HepG2 (cell line): Measurements from ENCODE around the gene DDX24. TPM values are rescaled to one million over a fixed set of nuclear protein-coding genes. Genes with fewer than 3 reads are reported as not detected.

Source experiments
- ARID2 ChIP-seq: sonication (generic); formaldehyde crosslinking; IDR thresholded peaks from 2 replicates; pipeline ENCODE4 v1.8.1; 2022; ENCODE audit warnings: mild to moderate bottlenecking, missing genetic modification reagents, borderline replicate concordance
- ATF1 ChIP-seq: IDR thresholded peaks from 2 replicates; pipeline ENCODE4 v1.6.1; 2016; ENCODE audit warnings: mild to moderate bottlenecking, control low read depth
- CAMTA2 ChIP-seq: sonication (generic); formaldehyde crosslinking; IDR thresholded peaks from 2 replicates; pipeline ENCODE4 v1.4.0; 2020; ENCODE audit warnings: mild to moderate bottlenecking, missing genetic modification reagents, borderline replicate concordance
- HNRNPH1 ChIP-seq: fragments of 200-400 bp; formaldehyde crosslinking; optimal IDR thresholded peaks from 2 replicates; pipeline ENCODE3; 2017; ENCODE audit warnings: mild to moderate bottlenecking, low read depth, low read length
- KLF13 ChIP-seq: sonication (generic); formaldehyde crosslinking; IDR thresholded peaks from 2 replicates; pipeline ENCODE4 v1.4.0; 2020; ENCODE audit warnings: mild to moderate bottlenecking, missing genetic modification reagents
- NONO ChIP-seq, 2 experiments: fragments of 450-650 bp in 1 of 2; sonication (generic) in 1 of 2; formaldehyde crosslinking in 1 of 2; IDR thresholded peaks in 1 of 2; conservative IDR thresholded peaks in 1 of 2; 2 replicates each; pipeline versions ENCODE4 v1.6.1 to v1.8.0; 2017 to 2022; ENCODE audit warnings: mild to moderate bottlenecking in 1 of 2, missing genetic modification reagents in 1 of 2, moderate library complexity in 1 of 2
- PHF8 ChIP-seq: sonication (generic); formaldehyde crosslinking; IDR thresholded peaks from 2 replicates; pipeline ENCODE4 v1.5.0; 2020; ENCODE audit warnings: missing genetic modification reagents
- POLR2AphosphoS5 ChIP-seq: IDR thresholded peaks from 2 replicates; pipeline ENCODE4 v1.6.1; 2012; ENCODE audit warnings: low read depth, low read length
- RNF2 ChIP-seq: fragments of 450-650 bp; conservative IDR thresholded peaks from 2 replicates; pipeline ENCODE4 v1.6.1; 2016; ENCODE audit warnings: low read depth
- SP5 ChIP-seq: IDR thresholded peaks from 2 replicates; pipeline ENCODE4 v1.6.1; 2016; ENCODE audit warnings: low read depth, borderline replicate concordance
- SRSF4 ChIP-seq: fragments of 200-400 bp; formaldehyde crosslinking; IDR thresholded peaks from one replicate; pipeline ENCODE4 v1.6.1; 2018; ENCODE audit warnings: mild to moderate bottlenecking, low read depth, low read length, moderate library complexity; ENCODE audit not compliant: poor library complexity, severe bottlenecking
- XBP1 ChIP-seq: sonication (generic); formaldehyde crosslinking; IDR thresholded peaks from 2 replicates; pipeline ENCODE4 v1.5.0; 2020; ENCODE audit warnings: missing genetic modification reagents
- ZMAT3 ChIP-seq: sonication (generic); formaldehyde crosslinking; conservative IDR thresholded peaks from 2 replicates; pipeline ENCODE4 v1.7.0; 2021; ENCODE audit warnings: missing genetic modification reagents
- ZMYM3 ChIP-seq: sonication (generic); formaldehyde crosslinking; IDR thresholded peaks from 2 replicates; pipeline ENCODE4 v1.5.1; 2020; ENCODE audit warnings: mild to moderate bottlenecking, missing genetic modification reagents
- ZNF205 ChIP-seq: IDR thresholded peaks from 2 replicates; pipeline ENCODE4 v1.6.1; 2018; ENCODE audit warnings: missing biosample characterization, missing genetic modification reagents
- ZNF225 ChIP-seq: sonication (generic); formaldehyde crosslinking; IDR thresholded peaks from 2 replicates; pipeline ENCODE4 v1.4.0; 2020; ENCODE audit warnings: mild to moderate bottlenecking, missing genetic modification reagents
- ZNF644 ChIP-seq: IDR thresholded peaks from 2 replicates; pipeline ENCODE4 v1.6.1; 2016; ENCODE audit warnings: low read depth
- polyA plus RNA-seq, 8 experiments: library from polyadenylated mRNA; depleted of rRNA in 3 of 8; stranded (reverse) in 7 of 8; unstranded in 1 of 8; fragments of >200 nt; fragmentation: Illumina TruSeq in 4 of 8; extraction: Trizol in 4 of 8; gene quantifications; 2 replicates each; pipeline versions ENCODE4 v1.2.1 to v1.2.3, GENCODE V29; 2011 to 2016; ENCODE audit warnings: low read depth in 4 of 8, missing spikeins in 1 of 8, mixed read lengths in 1 of 8; ENCODE audit not compliant: insufficient read depth in 1 of 8
- total RNA-seq, 5 experiments: library from RNA; depleted of rRNA; stranded (reverse); fragments of >200 nt; fragmentation: Illumina TruSeq; extraction: Trizol; gene quantifications; 2 replicates each; pipeline ENCODE4 v1.2.3, GENCODE V29; 2016; ENCODE audit warnings: low read depth in 1 of 5
- TF ChIP-seq, protein P1 (sequence below): sonication (generic); formaldehyde crosslinking; IDR thresholded peaks from 2 replicates; pipeline ENCODE4 v1.4.0; 2020; ENCODE audit warnings: missing genetic modification reagents
- TF ChIP-seq, protein P2 (sequence below): sonication (generic); formaldehyde crosslinking; conservative IDR thresholded peaks from 2 replicates; pipeline ENCODE4 v1.4.0; 2020; ENCODE audit warnings: mild to moderate bottlenecking, missing genetic modification reagents, moderate library complexity
- TF ChIP-seq, protein P3 (sequence below), 2 experiments: sonication (generic) in 1 of 2; formaldehyde crosslinking in 1 of 2; IDR thresholded peaks; 2 replicates each; pipeline versions ENCODE4 v1.4.0 to v1.6.1; 2016 to 2020; ENCODE audit warnings: borderline replicate concordance in 1 of 2, low read depth in 1 of 2, mild to moderate bottlenecking in 1 of 2, missing genetic modification reagents in 1 of 2

DDX24 gene
- total and polyA plus RNA-seq, 2 of the 13 experiments (the other 11 are each of a cell fraction or from before 2014, with no cell fraction given): 67.3 to 149 TPM

DNA sequence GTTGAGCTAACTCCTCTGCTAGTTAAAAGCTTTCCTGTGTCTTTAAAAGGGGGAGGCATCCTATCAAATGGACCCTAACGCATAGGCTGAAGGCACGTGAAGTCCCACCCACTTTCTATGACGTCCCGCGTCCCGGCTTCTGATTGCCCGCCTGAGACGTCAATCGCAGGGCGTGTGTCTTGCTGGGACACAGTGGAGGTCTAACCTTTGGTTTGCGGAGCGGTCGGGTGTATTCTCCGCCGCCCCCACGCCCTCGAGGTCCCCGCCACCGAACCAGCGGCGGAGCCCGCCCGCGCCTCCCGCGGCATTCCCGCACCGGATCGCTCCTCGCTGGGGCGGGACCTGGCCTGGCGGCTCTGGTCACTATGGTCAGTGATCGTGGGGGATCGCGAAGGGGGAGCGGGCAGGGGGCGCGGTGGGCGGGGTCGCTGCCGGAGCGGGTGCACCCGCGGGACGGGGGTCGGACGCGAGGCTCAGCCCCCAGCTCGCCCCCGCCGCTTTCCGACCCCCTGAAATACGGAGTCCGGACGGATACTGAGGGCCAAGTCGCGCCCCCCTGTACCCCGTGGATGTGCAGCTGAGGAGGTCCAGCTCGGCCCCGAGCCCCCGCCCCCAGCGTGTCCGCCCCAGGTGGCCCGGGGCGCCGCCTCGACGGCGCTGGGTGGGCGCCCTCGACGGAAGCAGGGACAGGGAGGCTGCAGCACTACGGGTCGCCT, 54.7 kb downstream of the DDX24 start, which contains the start of gene OTUB2 (continued):
- no peak for TF ChIP-seq RNF2
- TF ChIP-seq ZNF225: no peak
- TF ChIP-seq SRSF4: no peak
- TF ChIP-seq, protein P1, sequence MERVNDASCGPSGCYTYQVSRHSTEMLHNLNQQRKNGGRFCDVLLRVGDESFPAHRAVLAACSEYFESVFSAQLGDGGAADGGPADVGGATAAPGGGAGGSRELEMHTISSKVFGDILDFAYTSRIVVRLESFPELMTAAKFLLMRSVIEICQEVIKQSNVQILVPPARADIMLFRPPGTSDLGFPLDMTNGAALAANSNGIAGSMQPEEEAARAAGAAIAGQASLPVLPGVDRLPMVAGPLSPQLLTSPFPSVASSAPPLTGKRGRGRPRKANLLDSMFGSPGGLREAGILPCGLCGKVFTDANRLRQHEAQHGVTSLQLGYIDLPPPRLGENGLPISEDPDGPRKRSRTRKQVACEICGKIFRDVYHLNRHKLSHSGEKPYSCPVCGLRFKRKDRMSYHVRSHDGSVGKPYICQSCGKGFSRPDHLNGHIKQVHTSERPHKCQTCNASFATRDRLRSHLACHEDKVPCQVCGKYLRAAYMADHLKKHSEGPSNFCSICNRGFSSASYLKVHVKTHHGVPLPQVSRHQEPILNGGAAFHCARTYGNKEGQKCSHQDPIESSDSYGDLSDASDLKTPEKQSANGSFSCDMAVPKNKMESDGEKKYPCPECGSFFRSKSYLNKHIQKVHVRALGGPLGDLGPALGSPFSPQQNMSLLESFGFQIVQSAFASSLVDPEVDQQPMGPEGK: peak; percentile 90
- peak; percentile 71 for TF ChIP-seq ZMYM3 (CRISPR knock-in tag)
- 0 out of 2 replicates have a peak, but pooled peaks have one; percentile 56 for TF ChIP-seq CAMTA2
- no peak for TF ChIP-seq SP5
- no peak for TF ChIP-seq POLR2AphosphoS5
- TF ChIP-seq NONO (IDR thresholded peaks at IDR 0.05): no peak
- TF ChIP-seq NONO (CRISPR knock-in tag; conservative IDR thresholded peaks at IDR 0.05): no peak
- TF ChIP-seq XBP1 (CRISPR knock-in tag): no peak
- TF ChIP-seq, protein P2, sequence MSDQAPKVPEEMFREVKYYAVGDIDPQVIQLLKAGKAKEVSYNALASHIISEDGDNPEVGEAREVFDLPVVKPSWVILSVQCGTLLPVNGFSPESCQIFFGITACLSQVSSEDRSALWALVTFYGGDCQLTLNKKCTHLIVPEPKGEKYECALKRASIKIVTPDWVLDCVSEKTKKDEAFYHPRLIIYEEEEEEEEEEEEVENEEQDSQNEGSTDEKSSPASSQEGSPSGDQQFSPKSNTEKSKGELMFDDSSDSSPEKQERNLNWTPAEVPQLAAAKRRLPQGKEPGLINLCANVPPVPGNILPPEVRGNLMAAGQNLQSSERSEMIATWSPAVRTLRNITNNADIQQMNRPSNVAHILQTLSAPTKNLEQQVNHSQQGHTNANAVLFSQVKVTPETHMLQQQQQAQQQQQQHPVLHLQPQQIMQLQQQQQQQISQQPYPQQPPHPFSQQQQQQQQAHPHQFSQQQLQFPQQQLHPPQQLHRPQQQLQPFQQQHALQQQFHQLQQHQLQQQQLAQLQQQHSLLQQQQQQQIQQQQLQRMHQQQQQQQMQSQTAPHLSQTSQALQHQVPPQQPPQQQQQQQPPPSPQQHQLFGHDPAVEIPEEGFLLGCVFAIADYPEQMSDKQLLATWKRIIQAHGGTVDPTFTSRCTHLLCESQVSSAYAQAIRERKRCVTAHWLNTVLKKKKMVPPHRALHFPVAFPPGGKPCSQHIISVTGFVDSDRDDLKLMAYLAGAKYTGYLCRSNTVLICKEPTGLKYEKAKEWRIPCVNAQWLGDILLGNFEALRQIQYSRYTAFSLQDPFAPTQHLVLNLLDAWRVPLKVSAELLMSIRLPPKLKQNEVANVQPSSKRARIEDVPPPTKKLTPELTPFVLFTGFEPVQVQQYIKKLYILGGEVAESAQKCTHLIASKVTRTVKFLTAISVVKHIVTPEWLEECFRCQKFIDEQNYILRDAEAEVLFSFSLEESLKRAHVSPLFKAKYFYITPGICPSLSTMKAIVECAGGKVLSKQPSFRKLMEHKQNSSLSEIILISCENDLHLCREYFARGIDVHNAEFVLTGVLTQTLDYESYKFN (CRISPR knock-in tag): peak; percentile 20; the same call in 1 of the 2 replicates
- no peak for TF ChIP-seq ZMAT3 (CRISPR knock-in tag)
- TF ChIP-seq ARID2 (CRISPR knock-in tag): no peak
- no peak; the same call in 1 of the 2 replicates for TF ChIP-seq ZNF205 (CRISPR knock-in tag)
- TF ChIP-seq, protein P3, sequence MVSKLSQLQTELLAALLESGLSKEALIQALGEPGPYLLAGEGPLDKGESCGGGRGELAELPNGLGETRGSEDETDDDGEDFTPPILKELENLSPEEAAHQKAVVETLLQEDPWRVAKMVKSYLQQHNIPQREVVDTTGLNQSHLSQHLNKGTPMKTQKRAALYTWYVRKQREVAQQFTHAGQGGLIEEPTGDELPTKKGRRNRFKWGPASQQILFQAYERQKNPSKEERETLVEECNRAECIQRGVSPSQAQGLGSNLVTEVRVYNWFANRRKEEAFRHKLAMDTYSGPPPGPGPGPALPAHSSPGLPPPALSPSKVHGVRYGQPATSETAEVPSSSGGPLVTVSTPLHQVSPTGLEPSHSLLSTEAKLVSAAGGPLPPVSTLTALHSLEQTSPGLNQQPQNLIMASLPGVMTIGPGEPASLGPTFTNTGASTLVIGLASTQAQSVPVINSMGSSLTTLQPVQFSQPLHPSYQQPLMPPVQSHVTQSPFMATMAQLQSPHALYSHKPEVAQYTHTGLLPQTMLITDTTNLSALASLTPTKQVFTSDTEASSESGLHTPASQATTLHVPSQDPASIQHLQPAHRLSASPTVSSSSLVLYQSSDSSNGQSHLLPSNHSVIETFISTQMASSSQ (IDR thresholded peaks at IDR 0.05; ENCODE audit: low read depth): no peak
- TF ChIP-seq, protein P3 (CRISPR knock-in tag; IDR thresholded peaks at IDR 0.05; ENCODE audit: borderline replicate concordance): no peak
- no peak for TF ChIP-seq HNRNPH1
- TF ChIP-seq ATF1 (CRISPR knock-in tag): peak; percentile 90
- no peak for TF ChIP-seq ZNF644
- peak; percentile 63 for TF ChIP-seq PHF8 (CRISPR knock-in tag)
- 0 out of 2 replicates have a peak, but pooled peaks have one; percentile 24 for TF ChIP-seq KLF13 (CRISPR knock-in tag)
